Upper lobe of left lung (tissue), 4 donors: Measurements from ENCODE around the gene CMTM4.
"Not testable (repeated sequence)": the region's sequence is repeated elsewhere in the genome, so short reads cannot be mapped to it uniquely, and the experiment has no call there.

Source experiments
- CTCF ChIP-seq, 6 experiments: fragments of 450-650 bp in 4 of 6; fragments of 200-600 bp in 2 of 6; sonication (generic) in 2 of 6; IDR thresholded peaks; one replicate each; pipeline ENCODE4 v1.5.1; 2016 to 2019; ENCODE audit warnings: antibody characterized with exemption in 6 of 6
- EP300 ChIP-seq, 4 donors: sonication (generic); formaldehyde crosslinking; IDR thresholded peaks; one replicate each; pipeline ENCODE4 v1.5.1; 2017; ENCODE audit warnings: antibody characterized with exemption in 4 of 4, control low read depth in 2 of 4
- POLR2A ChIP-seq, 4 donors: fragments of 450-650 bp; IDR thresholded peaks; one replicate each; pipeline ENCODE4 v1.5.1; 2016 to 2017; ENCODE audit warnings: antibody characterized with exemption in 4 of 4, mild to moderate bottlenecking in 2 of 4
- POLR2AphosphoS5 ChIP-seq, 2 donors: sonication (generic); formaldehyde crosslinking; IDR thresholded peaks; one replicate each; pipeline ENCODE4 v1.5.1; 2017; ENCODE audit warnings: antibody characterized with exemption in 2 of 2

DNA sequence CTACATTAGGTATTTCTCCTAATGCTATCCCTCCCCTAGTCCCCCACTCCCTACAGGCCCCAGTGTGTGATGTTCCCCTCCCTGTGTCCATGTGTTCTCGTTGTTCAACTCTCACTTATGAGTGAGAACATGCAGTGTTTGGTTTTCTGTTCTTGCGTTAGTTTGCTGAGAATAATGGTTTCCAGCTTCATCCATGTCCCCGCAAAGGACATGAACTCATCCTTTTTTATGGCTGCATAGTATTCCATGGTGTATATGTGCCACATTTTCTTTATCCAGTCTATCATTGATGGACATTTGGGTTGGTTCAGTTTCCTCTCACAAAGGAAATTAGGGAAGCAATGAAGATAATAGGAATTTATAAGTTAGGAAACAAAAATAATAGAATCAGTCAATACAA, 129.3 kb downstream of the CMTM4 start:
- not testable (repeated sequence) for TF ChIP-seq POLR2A, EP300, CTCF, POLR2AphosphoS5 (IDR thresholded peaks at IDR 0.05)
